Measurements from ENCODE around the gene CALCOCO1. TPM values are rescaled to one million over a fixed set of nuclear protein-coding genes. Genes with fewer than 3 reads are reported as not detected.

The CALCOCO1 gene
- total RNA-seq, 2 experiments from 2014 or later, result 17.1 to 20.4 TPM

GRCh38 chr12:53717319-53717718, 9.9 kb downstream of the CALCOCO1 start:
- DNase-seq, result no peak
- Mint-ChIP-seq H3K4me3 (no peak overlapping the region), H3K27me3 (no peaks in the 10 kb centered on the region), H3K9me3 (ENCODE audit: low read depth) (no peaks in the 10 kb centered on the region), H3K4me1 (no peaks in the 10 kb centered on the region), H3K36me3 (ENCODE audit: low read depth) (peaks cover 4% of the 10 kb centered on the region), H3K27ac (no peak overlapping the region)
- ATAC-seq, result no peak
- CTCF ChIA-PET, result interaction anchor here (0.6 to 2.7 kb wide), 5 partner anchors 15 to 79 kb away, joined by 3 to 12 read pairs (median 7); no protein-coding TSS in a partner anchor
- intact Hi-C loops (cut with DNase I, micrococcal nuclease), result no loop called here
- POLR2A ChIA-PET, result interaction anchor here (0.6 kb wide), 1 partner anchor 44 kb away, joined by 4 read pairs; no protein-coding TSS in a partner anchor

- no peak for DNase-seq
- CTCF ChIA-PET, result interaction anchor here (0.9 to 1.8 kb wide), 4 partner anchors 12 to 43 kb away, joined by 4 to 14 read pairs (median 6); no protein-coding TSS in a partner anchor
- intact Hi-C loops (cut with DNase I, micrococcal nuclease), result no loop called here
- H3K4me1 Mint-ChIP-seq, result no peaks in the 10 kb centered on the region
- no peak for ATAC-seq
- POLR2A ChIA-PET, result no interaction called here
- no peak overlapping the region for H3K4me3 Mint-ChIP-seq
- no peaks in the 10 kb centered on the region for H3K9me3 Mint-ChIP-seq (ENCODE audit: low read depth)
- H3K36me3 Mint-ChIP-seq (ENCODE audit: low read depth), result peaks cover 2% of the 10 kb centered on the region
- H3K27ac Mint-ChIP-seq, result no peak overlapping the region
- H3K27me3 Mint-ChIP-seq, result no peaks in the 10 kb centered on the region
Observed at GRCh38 chr12:53714004-53714403, 13.2 kb downstream of the CALCOCO1 start.

GRCh38 chr12:53713516-53713915, 13.7 kb downstream of the CALCOCO1 start:
- no peaks in the 10 kb centered on the region for H3K27me3 Mint-ChIP-seq
- no peaks in the 10 kb centered on the region for H3K4me1 Mint-ChIP-seq
- ATAC-seq (no peak), DNase-seq (no peak)
- intact Hi-C loops (cut with DNase I, micrococcal nuclease), result no loop called here
- peaks cover 2% of the 10 kb centered on the region for H3K36me3 Mint-ChIP-seq (ENCODE audit: low read depth)
- no peaks in the 10 kb centered on the region for H3K9me3 Mint-ChIP-seq (ENCODE audit: low read depth)
- ChIA-PET CTCF (interaction anchor here (0.6 to 1.8 kb wide), 4 partner anchors 11 to 197 kb away, joined by 3 to 14 read pairs (median 5); no protein-coding TSS in a partner anchor), POLR2A (no interaction called here)
- no peak overlapping the region for H3K27ac Mint-ChIP-seq
- H3K4me3 Mint-ChIP-seq, result no peak overlapping the region

GRCh38 chr12:53712059-53712643, 15.1 kb downstream of the CALCOCO1 start:
- H3K9me3 Mint-ChIP-seq (ENCODE audit: low read depth), result no peaks in the 10 kb centered on the region
- no peak overlapping the region for H3K27ac Mint-ChIP-seq
- no peak for ATAC-seq
- no peaks in the 10 kb centered on the region for H3K4me1 Mint-ChIP-seq
- no peak for DNase-seq
- H3K4me3 Mint-ChIP-seq, result no peak overlapping the region
- intact Hi-C loops (cut with DNase I, micrococcal nuclease), result no loop called here
- ChIA-PET CTCF (no interaction called here), POLR2A (no interaction called here)
- H3K36me3 Mint-ChIP-seq (ENCODE audit: low read depth), result no peaks in the 10 kb centered on the region
- peaks cover 6% of the 10 kb centered on the region for H3K27me3 Mint-ChIP-seq

- Mint-ChIP-seq H3K27me3 (peaks cover 14% of the 10 kb centered on the region), H3K27ac (no peak overlapping the region), H3K4me1 (no peaks in the 10 kb centered on the region), H3K9me3 (ENCODE audit: low read depth) (no peaks in the 10 kb centered on the region), H3K4me3 (no peak overlapping the region), H3K36me3 (ENCODE audit: low read depth) (no peaks in the 10 kb centered on the region)
- ATAC-seq (no peak), DNase-seq (no peak)
- ChIA-PET CTCF (interaction anchor here (0.7 to 4.6 kb wide), 3 partner anchors 33 to 162 kb away, joined by 3 to 27 read pairs (median 10); no protein-coding TSS in a partner anchor), POLR2A (no interaction called here)
- intact Hi-C loops (cut with DNase I, micrococcal nuclease), result no loop called here
Observed at GRCh38 chr12:53710091-53710490, 17.2 kb downstream of the CALCOCO1 start.

GRCh38 chr12:53709671-53710070, 17.6 kb downstream of the CALCOCO1 start:
- intact Hi-C loops (cut with DNase I, micrococcal nuclease), result no loop called here
- no peak for ATAC-seq
- Mint-ChIP-seq H3K27me3 (peaks cover 14% of the 10 kb centered on the region), H3K4me1 (no peaks in the 10 kb centered on the region), H3K4me3 (no peak overlapping the region), H3K36me3 (ENCODE audit: low read depth) (no peaks in the 10 kb centered on the region), H3K27ac (no peak overlapping the region), H3K9me3 (ENCODE audit: low read depth) (no peaks in the 10 kb centered on the region)
- POLR2A ChIA-PET, result no interaction called here
- CTCF ChIA-PET, result interaction anchor here (0.7 to 4.6 kb wide), 3 partner anchors 34 to 162 kb away, joined by 3 to 27 read pairs (median 10); no protein-coding TSS in a partner anchor
- no peak for DNase-seq

GRCh38 chr12:53706080-53706479, 21.2 kb downstream of the CALCOCO1 start:
- H3K27ac Mint-ChIP-seq, result no peak overlapping the region
- DNase-seq, result no peak
- intact Hi-C loops (cut with DNase I, micrococcal nuclease), result no loop called here
- ChIA-PET POLR2A (no interaction called here), CTCF (interaction anchor here (5.0 kb wide), 1 partner anchor 39 kb away, joined by 144 read pairs; no protein-coding TSS in a partner anchor)
- no peak for ATAC-seq
- H3K36me3 Mint-ChIP-seq (ENCODE audit: low read depth), result no peaks in the 10 kb centered on the region
- no peak overlapping the region for H3K4me3 Mint-ChIP-seq
- H3K9me3 Mint-ChIP-seq (ENCODE audit: low read depth), result no peaks in the 10 kb centered on the region
- H3K4me1 Mint-ChIP-seq, result no peaks in the 10 kb centered on the region
- H3K27me3 Mint-ChIP-seq, result peaks cover 33% of the 10 kb centered on the region

- no peak for ATAC-seq
Observed at GRCh38 chr12:53703756-53704155, 23.5 kb downstream of the CALCOCO1 start.

GRCh38 chr12:53701518-53702264, 25.6 kb downstream of the CALCOCO1 start:
- DNase-seq, result peak; percentile 88
- intact Hi-C loops (cut with DNase I, micrococcal nuclease), result loop anchor here (1.0 kb wide), 2 partner anchors 42 to 45 kb away; no protein-coding TSS in a partner anchor
- CTCF ChIA-PET, result interaction anchor here (0.6 to 5.0 kb wide), 28 partner anchors 9 to 696 kb away, joined by 3 to 144 read pairs (median 5); partner anchors contain the start of gene CISTR
- no peak overlapping the region for H3K4me3 Mint-ChIP-seq
- ATAC-seq, result peak; percentile 96
- POLR2A ChIA-PET, result no interaction called here
- H3K9me3 Mint-ChIP-seq (ENCODE audit: low read depth), result no peaks in the 10 kb centered on the region
- peaks cover 60% of the 10 kb centered on the region for H3K27me3 Mint-ChIP-seq
- H3K27ac Mint-ChIP-seq, result no peak overlapping the region
- H3K36me3 Mint-ChIP-seq (ENCODE audit: low read depth), result no peaks in the 10 kb centered on the region
- H3K4me1 Mint-ChIP-seq, result peaks cover 4% of the 10 kb centered on the region

More at GRCh38 chr12:53703756-53704155, 23.5 kb downstream of the CALCOCO1 start:
- Mint-ChIP-seq H3K36me3 (ENCODE audit: low read depth) (no peaks in the 10 kb centered on the region), H3K9me3 (ENCODE audit: low read depth) (no peaks in the 10 kb centered on the region), H3K27ac (no peak overlapping the region), H3K27me3 (peaks cover 50% of the 10 kb centered on the region), H3K4me3 (no peak overlapping the region), H3K4me1 (no peaks in the 10 kb centered on the region)
- CTCF ChIA-PET, result interaction anchor here (0.6 to 5.0 kb wide), 4 partner anchors 25 to 160 kb away, joined by 3 to 144 read pairs (median 3); no protein-coding TSS in a partner anchor
- no peak for DNase-seq
- POLR2A ChIA-PET, result interaction anchor here (0.6 kb wide), 1 partner anchor 1742 kb away, joined by 3 read pairs; no protein-coding TSS in a partner anchor
- intact Hi-C loops (cut with DNase I, micrococcal nuclease), result no loop called here

GRCh38 chr12:53700567-53700966, 26.7 kb downstream of the CALCOCO1 start:
- H3K4me1 Mint-ChIP-seq, result peaks cover 14% of the 10 kb centered on the region
- H3K36me3 Mint-ChIP-seq (ENCODE audit: low read depth), result no peaks in the 10 kb centered on the region
- H3K9me3 Mint-ChIP-seq (ENCODE audit: low read depth), result no peaks in the 10 kb centered on the region
- intact Hi-C loops (cut with DNase I, micrococcal nuclease), result no loop called here
- DNase-seq, result no peak
- CTCF ChIA-PET, result interaction anchor here (0.6 to 4.4 kb wide), 11 partner anchors 25 to 355 kb away, joined by 3 to 99 read pairs (median 3); partner anchors contain the start of gene ATP5MC2
- POLR2A ChIA-PET, result interaction anchor here (1.0 kb wide), 1 partner anchor 45 kb away, joined by 3 read pairs; no protein-coding TSS in a partner anchor
- no peak for ATAC-seq
- no peak overlapping the region for H3K4me3 Mint-ChIP-seq
- no peak overlapping the region for H3K27ac Mint-ChIP-seq
- H3K27me3 Mint-ChIP-seq, result peaks cover 65% of the 10 kb centered on the region

GRCh38 chr12:53699678-53700025, 27.6 kb downstream of the CALCOCO1 start:
- ATAC-seq, result no peak
- peaks cover 21% of the 10 kb centered on the region for H3K4me1 Mint-ChIP-seq
- H3K9me3 Mint-ChIP-seq (ENCODE audit: low read depth), result no peaks in the 10 kb centered on the region
- peaks cover 72% of the 10 kb centered on the region for H3K27me3 Mint-ChIP-seq
- no peaks in the 10 kb centered on the region for H3K36me3 Mint-ChIP-seq (ENCODE audit: low read depth)
- intact Hi-C loops (cut with DNase I, micrococcal nuclease), result no loop called here
- no peak overlapping the region for H3K27ac Mint-ChIP-seq
- ChIA-PET POLR2A (no interaction called here), CTCF (interaction anchor here (1.0 to 4.4 kb wide), 9 partner anchors 24 to 98 kb away, joined by 3 to 99 read pairs (median 3); partner anchors contain the start of gene ATP5MC2)
- DNase-seq, result no peak
- H3K4me3 Mint-ChIP-seq, result no peak overlapping the region

Data from activated CD4-positive, alpha-beta T cell treated with anti-CD3 and anti-CD28 coated beads for 36 hours (primary cell).